DOHH2 (cell line): ENCODE results near the gene ADAMTS3.

Experiments used
- H3F3A ChIP-seq: fragments of 200-600 bp; sonication (generic), shearing (Covaris generic); 2 replicates; pipeline ENCODE4 v1.6.0; 2016; ENCODE audit warnings: antibody characterized with exemption, mild to moderate bottlenecking; ENCODE audit not compliant: control insufficient read depth, insufficient read depth
- H3K27ac ChIP-seq: fragments of 200-600 bp; sonication (generic); 2 replicates; pipeline ENCODE4 v1.5.1; 2014; ENCODE audit warnings: low read depth, mild to moderate bottlenecking, low read length, moderate library complexity
- H3K27me3 ChIP-seq: fragments of 200-600 bp; sonication (generic); 2 replicates; pipeline ENCODE4 v1.6.1; 2014; ENCODE audit warnings: mild to moderate bottlenecking, low read length, mixed read lengths; ENCODE audit not compliant: control insufficient read depth
- H3K36me3 ChIP-seq: fragments of 200-600 bp; sonication (generic); 2 replicates; pipeline ENCODE4 v1.6.1; 2014; ENCODE audit warnings: mild to moderate bottlenecking, low read length, moderate library complexity, mixed read lengths; ENCODE audit not compliant: control insufficient read depth
- H3K4me1 ChIP-seq: fragments of 200-600 bp; sonication (generic); 2 replicates; pipeline ENCODE4 v1.6.1; 2014; ENCODE audit warnings: mild to moderate bottlenecking, low read length, mixed read lengths; ENCODE audit not compliant: control insufficient read depth
- H3K4me2 ChIP-seq: fragments of 200-600 bp; sonication (generic); 2 replicates; pipeline ENCODE4 v1.6.0; 2014; ENCODE audit warnings: mild to moderate bottlenecking, low read length, moderate library complexity
- H3K4me3 ChIP-seq: fragments of 200-600 bp; sonication (generic); 2 replicates; pipeline ENCODE4 v1.5.1; 2014; ENCODE audit warnings: mild to moderate bottlenecking, low read length, mixed read lengths
- H3K79me2 ChIP-seq: fragments of 200-600 bp; sonication (generic); 2 replicates; pipeline ENCODE4 v1.6.1; 2014; ENCODE audit warnings: mild to moderate bottlenecking, low read length, mixed read lengths; ENCODE audit not compliant: control insufficient read depth
- H3K9me2 ChIP-seq: fragments of 200-600 bp; sonication (generic); replicated peaks from 2 replicates; pipeline ENCODE4 v1.6.1; 2014; ENCODE audit warnings: mild to moderate bottlenecking, low read length, mixed read lengths; ENCODE audit not compliant: control insufficient read depth
- H3K9me3 ChIP-seq: fragments of 200-600 bp; sonication (generic); 2 replicates; pipeline ENCODE4 v1.6.1; 2014; ENCODE audit warnings: antibody characterized with exemption, low read length, mixed read lengths; ENCODE audit not compliant: control insufficient read depth, insufficient read depth
- H4K20me1 ChIP-seq: fragments of 200-600 bp; sonication (generic); 2 replicates; pipeline ENCODE4 v1.6.0; 2014; ENCODE audit warnings: low read depth, mild to moderate bottlenecking, antibody characterized with exemption, low read length, moderate library complexity; ENCODE audit not compliant: control insufficient read depth, insufficient read depth
- EZH2phosphoT487 ChIP-seq: fragments of 200-600 bp; sonication (generic); IDR thresholded peaks from 2 replicates; pipeline ENCODE4 v1.6.1; 2017; ENCODE audit warnings: borderline replicate concordance, mild to moderate bottlenecking, antibody characterized with exemption, low read length, moderate library complexity, mixed read lengths
- TF ChIP-seq, protein P1 (sequence below): fragments of 200-600 bp; sonication (generic); IDR thresholded peaks from one replicate; pipeline ENCODE4 v1.5.1; 2014; ENCODE audit warnings: antibody characterized with exemption, mild to moderate bottlenecking, low read depth, low read length; ENCODE audit not compliant: poor library complexity, severe bottlenecking

Gene ADAMTS3

GRCh38 chr4:72566464-72566972 is 2.5 kb downstream of the ADAMTS3 start:
- H3K4me2 ChIP-seq = no peak overlapping the region
- H3K4me1 ChIP-seq = no peaks in the 10 kb centered on the region
- H3K36me3 ChIP-seq = no peaks in the 10 kb centered on the region
- no peaks in the 10 kb centered on the region for H3K79me2 ChIP-seq
- TF ChIP-seq EZH2phosphoT487 = no peak
- TF ChIP-seq, protein P1, sequence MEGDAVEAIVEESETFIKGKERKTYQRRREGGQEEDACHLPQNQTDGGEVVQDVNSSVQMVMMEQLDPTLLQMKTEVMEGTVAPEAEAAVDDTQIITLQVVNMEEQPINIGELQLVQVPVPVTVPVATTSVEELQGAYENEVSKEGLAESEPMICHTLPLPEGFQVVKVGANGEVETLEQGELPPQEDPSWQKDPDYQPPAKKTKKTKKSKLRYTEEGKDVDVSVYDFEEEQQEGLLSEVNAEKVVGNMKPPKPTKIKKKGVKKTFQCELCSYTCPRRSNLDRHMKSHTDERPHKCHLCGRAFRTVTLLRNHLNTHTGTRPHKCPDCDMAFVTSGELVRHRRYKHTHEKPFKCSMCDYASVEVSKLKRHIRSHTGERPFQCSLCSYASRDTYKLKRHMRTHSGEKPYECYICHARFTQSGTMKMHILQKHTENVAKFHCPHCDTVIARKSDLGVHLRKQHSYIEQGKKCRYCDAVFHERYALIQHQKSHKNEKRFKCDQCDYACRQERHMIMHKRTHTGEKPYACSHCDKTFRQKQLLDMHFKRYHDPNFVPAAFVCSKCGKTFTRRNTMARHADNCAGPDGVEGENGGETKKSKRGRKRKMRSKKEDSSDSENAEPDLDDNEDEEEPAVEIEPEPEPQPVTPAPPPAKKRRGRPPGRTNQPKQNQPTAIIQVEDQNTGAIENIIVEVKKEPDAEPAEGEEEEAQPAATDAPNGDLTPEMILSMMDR = no peak
- H3K27me3 ChIP-seq = peaks cover 16% of the 10 kb centered on the region
- no peaks in the 10 kb centered on the region for H3K9me2 ChIP-seq
- no peak overlapping the region for H3K27ac ChIP-seq
- no peaks in the 10 kb centered on the region for H3K9me3 ChIP-seq
- H4K20me1 ChIP-seq = no peaks in the 10 kb centered on the region
- H3F3A ChIP-seq = no peaks in the 10 kb centered on the region
- H3K4me3 ChIP-seq = no peak overlapping the region

DNA sequence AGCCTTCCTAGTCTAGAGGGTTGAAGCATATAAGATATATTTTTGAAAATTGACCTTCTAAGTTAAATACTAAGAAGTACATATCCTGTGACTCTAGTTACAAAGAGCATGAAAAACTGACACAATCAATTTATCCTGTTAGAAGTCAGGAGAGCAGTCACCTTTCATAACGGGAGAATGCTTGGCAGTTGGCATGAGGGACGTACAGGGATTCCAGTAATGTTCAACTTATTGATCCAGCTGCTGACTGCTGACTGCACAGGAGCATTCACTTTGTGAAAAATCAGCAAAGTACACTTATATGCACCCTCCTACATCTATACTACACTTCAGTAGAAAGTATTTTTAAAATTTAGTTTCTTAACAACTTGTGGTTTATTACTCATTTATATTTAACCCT is 4.2 kb downstream of the ADAMTS3 start:
- H4K20me1 ChIP-seq = no peaks in the 10 kb centered on the region
- no peaks in the 10 kb centered on the region for H3K79me2 ChIP-seq
- TF ChIP-seq, protein P1 = no peak
- no peak for TF ChIP-seq EZH2phosphoT487
- H3K27me3 ChIP-seq = peaks cover 16% of the 10 kb centered on the region
- H3K9me3 ChIP-seq = no peaks in the 10 kb centered on the region
- no peaks in the 10 kb centered on the region for H3K36me3 ChIP-seq
- H3K4me1 ChIP-seq = no peaks in the 10 kb centered on the region
- no peak overlapping the region for H3K27ac ChIP-seq
- H3K4me2 ChIP-seq = no peak overlapping the region
- no peaks in the 10 kb centered on the region for H3F3A ChIP-seq
- no peak overlapping the region for H3K4me3 ChIP-seq
- no peaks in the 10 kb centered on the region for H3K9me2 ChIP-seq

GRCh38 chr4:72564184-72564583 is 4.8 kb downstream of the ADAMTS3 start:
- Histone ChIP-seq H3K79me2 (no peaks in the 10 kb centered on the region), H3K4me3 (no peak overlapping the region), H3K4me2 (no peak overlapping the region), H3K36me3 (no peaks in the 10 kb centered on the region), H3K9me2 (no peaks in the 10 kb centered on the region), H3K4me1 (no peaks in the 10 kb centered on the region), H4K20me1 (no peaks in the 10 kb centered on the region), H3F3A (no peaks in the 10 kb centered on the region), H3K27ac (no peak overlapping the region), H3K9me3 (no peaks in the 10 kb centered on the region), H3K27me3 (peaks cover 16% of the 10 kb centered on the region)
- TF ChIP-seq, protein P1 = no peak
- TF ChIP-seq EZH2phosphoT487 = no peak

DNA sequence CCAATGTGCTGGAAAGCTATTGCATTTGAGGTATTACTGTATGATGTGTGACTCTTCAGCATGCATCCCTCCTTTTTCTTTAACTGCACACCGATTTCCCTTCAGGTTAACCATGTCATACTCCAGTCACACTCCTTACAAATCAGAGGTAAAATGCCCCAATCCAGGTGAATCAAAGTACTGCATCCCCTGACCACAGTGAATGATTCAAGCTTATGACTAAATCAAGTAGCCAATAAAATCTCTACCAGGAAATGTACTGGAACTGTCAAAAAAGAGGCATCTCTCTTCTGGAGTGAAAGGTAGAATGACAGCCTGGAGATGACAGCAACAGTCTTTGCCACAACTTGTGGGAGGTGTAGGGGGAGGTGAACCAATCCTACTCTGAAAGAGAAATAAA is 10.4 kb downstream of the ADAMTS3 start:
- H3K9me2 ChIP-seq = no peaks in the 10 kb centered on the region
- no peak overlapping the region for H3K4me3 ChIP-seq
- no peaks in the 10 kb centered on the region for H3K9me3 ChIP-seq
- no peaks in the 10 kb centered on the region for H3K27me3 ChIP-seq
- H3K4me2 ChIP-seq = no peak overlapping the region
- no peaks in the 10 kb centered on the region for H3K4me1 ChIP-seq
- TF ChIP-seq, protein P1 = no peak
- TF ChIP-seq EZH2phosphoT487 = no peak
- H4K20me1 ChIP-seq = no peaks in the 10 kb centered on the region
- no peaks in the 10 kb centered on the region for H3K79me2 ChIP-seq
- no peaks in the 10 kb centered on the region for H3K36me3 ChIP-seq
- H3K27ac ChIP-seq = no peak overlapping the region
- no peaks in the 10 kb centered on the region for H3F3A ChIP-seq
